22Rv1 (cell line): ENCODE measurements around the gene TUBGCP5.

Experiments used
- CTCF ChIP-seq: fragments of 450-650 bp; IDR thresholded peaks from 2 replicates; pipeline ENCODE4 v1.5.1; 2017; ENCODE audit warnings: mild to moderate bottlenecking
- ZFX ChIP-seq: fragments of 450-650 bp; IDR thresholded peaks from 2 replicates; pipeline ENCODE4 v1.6.1; 2017; ENCODE audit warnings: antibody characterized with exemption, borderline replicate concordance

GRCh38 chr15:22969489-22969888, 69.9 kb downstream of the TUBGCP5 start:
- TF ChIP-seq CTCF (no peak), ZFX (no peak)
